Measurements from ENCODE around the gene RILPL2. TPM values are rescaled to one million over a fixed set of nuclear protein-coding genes. Genes with fewer than 3 reads are reported as not detected.
"Not testable (repeated sequence)": the region's sequence is repeated elsewhere in the genome, so short reads cannot be mapped to it uniquely, and the experiment has no call there.

The RILPL2 gene
- total RNA-seq, 1 experiment from 2014 or later: 2.2 TPM

DNA sequence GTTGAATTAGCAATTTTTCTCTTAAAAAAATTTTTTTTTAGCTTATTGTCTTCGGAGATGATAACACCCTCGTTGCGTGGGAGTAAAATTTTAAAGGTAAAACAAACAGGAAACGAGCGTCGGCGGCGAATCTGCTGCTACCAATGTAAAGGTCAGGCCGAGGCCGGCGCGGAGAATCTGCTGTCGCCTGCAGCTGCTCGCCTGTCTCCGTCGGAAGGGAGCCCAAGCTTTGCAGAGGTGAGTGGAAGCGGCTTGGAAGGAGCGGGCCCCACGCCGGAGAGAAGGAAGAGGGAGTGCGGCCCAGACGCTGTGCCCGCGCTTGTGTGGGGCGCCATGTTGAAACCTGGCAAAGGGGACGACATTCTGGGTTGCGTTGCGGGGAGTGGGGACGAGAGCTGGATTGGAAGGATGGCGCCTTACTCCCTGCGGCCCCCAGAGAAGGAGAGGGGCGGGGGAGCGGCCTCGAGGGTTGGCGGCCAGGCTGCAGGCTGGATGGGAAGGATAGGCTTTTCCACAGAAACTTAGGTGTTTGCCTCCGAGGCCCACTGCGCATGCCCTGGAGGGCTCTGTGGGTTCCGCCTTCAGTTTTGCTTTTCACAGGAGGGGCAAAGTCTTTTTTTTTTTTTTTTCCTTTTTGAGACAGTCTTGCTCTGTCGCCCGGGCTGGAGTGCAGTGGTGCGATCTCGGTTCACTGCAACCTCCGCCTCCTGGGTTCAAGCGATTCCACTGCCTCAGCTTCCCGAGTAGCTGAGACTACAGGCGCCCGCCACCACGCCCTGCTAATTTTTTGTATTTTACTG, 21.7 kb upstream of the RILPL2 start, which contains the start of gene SNRNP35:
Gene SNRNP35, plus strand, starts transcription at position 160 of the 800 bp plus-strand sequence. CDS start 7,402 bp downstream, outside the sequence.
- in situ Hi-C loops (cut with HindIII; ENCODE audit: low pct_unique_long_range_greater_than_20kb, low sequenced_read_pairs): no loop called here

DNA sequence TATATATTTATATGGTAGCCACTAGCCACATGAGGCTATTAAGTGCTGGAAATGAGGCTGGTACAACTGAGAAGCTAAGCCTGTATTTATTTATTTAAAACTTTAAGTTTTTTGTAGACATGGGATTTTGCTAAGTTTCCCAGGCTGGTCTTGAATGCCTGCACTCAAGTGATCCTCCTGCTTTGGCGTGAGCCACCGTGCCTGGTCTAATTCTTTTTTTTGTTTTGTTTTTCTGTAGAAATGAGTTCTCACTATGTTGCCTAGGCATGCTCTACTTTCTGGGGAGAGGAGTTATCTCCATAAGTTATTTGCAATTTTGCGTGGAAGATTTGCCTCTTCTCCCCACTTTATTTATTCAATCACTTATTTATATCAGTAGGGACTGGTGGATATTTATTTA, 16.7 kb upstream of the RILPL2 start:
- no peak for DNase-seq (ENCODE audit: low read depth, low spot score)
- in situ Hi-C loops (cut with HindIII; ENCODE audit: low pct_unique_long_range_greater_than_20kb, low sequenced_read_pairs): no loop called here

More for the DNA sequence above, 21.7 kb upstream of the RILPL2 start, which contains the start of gene SNRNP35:
- DNase-seq (ENCODE audit: low read depth, low spot score): peak; percentile 86

DNA sequence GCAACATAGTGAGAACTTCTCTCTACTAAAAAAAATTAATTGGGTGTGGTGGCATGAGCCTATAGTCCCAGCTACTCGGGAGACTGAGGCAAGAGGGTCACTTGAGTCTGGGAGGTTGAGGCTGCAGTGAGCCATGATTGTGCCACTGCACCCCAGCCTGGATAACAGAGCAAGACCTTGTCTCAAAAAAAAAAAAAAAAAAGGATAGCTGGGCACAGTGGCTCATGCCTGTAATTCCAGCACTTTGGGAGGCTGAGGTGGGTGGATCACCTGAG, 15.7 kb upstream of the RILPL2 start:
- DNase-seq (ENCODE audit: low read depth, low spot score); in situ Hi-C loops (cut with HindIII; ENCODE audit: low pct_unique_long_range_greater_than_20kb, low sequenced_read_pairs): not testable (repeated sequence)

DNA sequence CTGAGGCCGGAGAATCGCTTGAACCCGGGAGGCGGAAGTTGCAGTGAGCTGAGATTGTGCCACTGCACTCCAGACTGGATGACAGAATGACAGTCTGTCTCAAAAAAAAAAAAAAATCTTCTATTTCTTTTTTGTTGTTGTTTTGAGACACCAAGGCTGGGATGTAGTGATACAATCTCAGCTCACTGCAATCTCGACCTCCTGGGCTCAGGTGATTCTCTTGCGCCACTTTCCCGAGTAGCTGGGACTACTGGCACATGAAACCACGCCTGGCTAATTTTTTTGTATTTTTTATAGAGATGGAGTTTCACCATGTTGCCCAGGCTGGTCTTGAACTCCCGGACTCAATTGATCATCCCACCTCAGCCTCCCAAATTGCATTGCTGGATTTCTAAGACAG, 14.2 kb upstream of the RILPL2 start:
- in situ Hi-C loops (cut with HindIII; ENCODE audit: low pct_unique_long_range_greater_than_20kb, low sequenced_read_pairs): no loop called here
- DNase-seq (ENCODE audit: low read depth, low spot score): no peak

DNA sequence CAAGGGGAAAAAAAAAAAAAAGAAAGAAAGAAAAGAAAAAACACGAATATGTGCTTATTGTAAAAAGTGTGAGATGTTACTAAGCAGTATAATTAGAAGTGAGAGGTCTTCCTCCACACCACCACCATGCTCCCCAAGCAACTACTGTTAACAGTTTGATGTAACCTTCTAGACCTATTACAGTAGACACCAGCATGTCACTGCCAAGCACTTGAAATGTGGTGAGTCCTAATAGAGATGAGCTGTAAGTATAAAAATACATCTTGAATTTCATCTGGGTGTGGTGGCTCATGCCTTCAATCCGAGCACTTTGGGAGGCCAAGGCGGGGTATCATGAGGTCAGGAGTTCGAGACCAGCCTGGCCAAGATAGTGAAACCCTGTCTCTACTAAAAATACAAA, 13.4 kb upstream of the RILPL2 start:
- in situ Hi-C loops (cut with HindIII; ENCODE audit: low pct_unique_long_range_greater_than_20kb, low sequenced_read_pairs): no loop called here
- DNase-seq (ENCODE audit: low read depth, low spot score): no peak

DNA sequence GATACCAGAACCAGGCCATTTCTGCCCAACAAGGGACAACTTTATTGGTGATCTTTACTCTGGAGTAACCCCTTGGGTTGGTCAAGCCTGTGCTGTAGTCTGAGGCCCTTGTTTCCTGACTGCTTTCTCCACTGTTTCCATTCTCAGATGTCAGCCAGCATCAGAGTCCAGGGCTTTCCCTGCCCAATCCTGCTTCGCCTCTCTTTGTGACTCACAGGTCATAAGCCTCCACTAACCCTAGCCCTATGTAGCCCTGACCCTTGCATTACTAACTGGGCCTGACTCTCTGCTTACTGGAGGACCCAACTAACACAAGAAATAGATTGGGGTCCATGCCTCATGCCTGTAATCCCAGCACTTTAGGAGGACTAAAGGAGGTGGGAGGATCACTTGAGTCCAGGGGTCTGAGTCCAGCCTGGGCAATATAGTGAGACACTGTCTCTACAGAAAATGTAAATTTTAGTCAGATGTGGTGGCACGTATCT, 12.8 kb upstream of the RILPL2 start:
- in situ Hi-C loops (cut with HindIII; ENCODE audit: low pct_unique_long_range_greater_than_20kb, low sequenced_read_pairs): no loop called here
- no peak for DNase-seq (ENCODE audit: low read depth, low spot score)

DNA sequence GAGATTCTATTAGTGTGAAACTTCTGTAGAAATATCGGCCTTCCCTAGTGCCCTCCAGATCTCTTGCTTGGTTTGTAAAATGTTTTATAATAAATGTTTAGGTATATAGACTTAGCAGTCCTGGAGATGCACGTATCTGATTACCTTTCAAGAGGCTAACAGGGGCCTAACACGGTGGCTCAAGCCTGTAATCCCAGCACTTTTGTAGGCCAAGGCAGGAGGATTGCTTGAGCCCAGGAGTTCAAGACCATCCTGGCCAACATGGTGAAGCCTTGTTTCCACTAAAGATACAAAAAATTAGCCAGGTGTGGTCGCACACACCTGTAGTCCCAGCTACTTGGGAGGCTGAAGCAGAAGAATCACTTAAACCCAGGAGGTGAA, 9.8 kb upstream of the RILPL2 start:
- DNase-seq (ENCODE audit: low read depth, low spot score): no peak
- in situ Hi-C loops (cut with HindIII; ENCODE audit: low pct_unique_long_range_greater_than_20kb, low sequenced_read_pairs): no loop called here

DNA sequence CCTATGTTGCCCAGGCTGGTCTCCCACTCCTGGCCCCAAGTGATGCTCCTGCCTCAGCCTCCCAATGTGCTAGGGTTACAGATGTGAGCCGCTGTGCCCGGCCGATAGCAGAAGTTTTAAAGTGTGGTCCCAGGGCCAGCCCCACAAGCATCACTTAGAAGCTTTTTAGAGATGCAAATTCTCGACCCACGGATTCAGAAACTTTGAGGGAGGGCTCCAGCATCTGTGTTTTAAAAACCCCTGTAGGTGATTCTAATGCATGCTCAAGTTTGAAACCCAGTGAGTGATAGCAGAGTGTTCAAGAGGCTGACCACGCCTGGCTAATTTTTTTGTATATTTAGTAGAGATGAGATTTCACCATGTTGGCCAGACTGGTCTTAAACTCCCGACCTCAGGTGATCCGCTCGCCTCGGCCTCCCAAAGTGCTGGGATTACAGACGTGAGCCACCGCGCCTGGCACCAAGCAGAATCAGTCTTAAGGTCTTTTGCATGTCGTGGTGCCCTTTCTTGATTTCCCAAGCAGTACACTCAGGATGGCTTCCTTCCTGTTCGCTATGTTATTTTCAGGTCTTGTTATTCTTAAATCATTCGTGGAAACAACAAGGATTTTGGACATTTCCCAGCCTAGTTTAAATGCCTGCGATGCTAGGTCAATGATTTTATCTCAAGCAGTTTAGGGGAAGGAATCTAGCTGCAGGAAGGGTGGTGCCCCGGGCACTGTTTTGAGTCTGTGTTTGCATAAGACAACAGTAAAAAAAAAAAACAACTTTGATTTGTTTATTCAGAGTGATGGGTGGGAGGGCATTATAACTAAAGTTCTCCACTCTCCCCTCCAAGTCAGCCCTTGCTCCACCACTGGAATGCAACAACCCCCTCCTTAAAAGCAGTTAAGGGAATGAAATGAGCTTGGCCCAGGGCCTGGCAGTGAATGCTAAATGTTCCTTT, 9.2 kb upstream of the RILPL2 start:
- DNase-seq (ENCODE audit: low read depth, low spot score): no peak
- in situ Hi-C loops (cut with HindIII; ENCODE audit: low pct_unique_long_range_greater_than_20kb, low sequenced_read_pairs): no loop called here

DNA sequence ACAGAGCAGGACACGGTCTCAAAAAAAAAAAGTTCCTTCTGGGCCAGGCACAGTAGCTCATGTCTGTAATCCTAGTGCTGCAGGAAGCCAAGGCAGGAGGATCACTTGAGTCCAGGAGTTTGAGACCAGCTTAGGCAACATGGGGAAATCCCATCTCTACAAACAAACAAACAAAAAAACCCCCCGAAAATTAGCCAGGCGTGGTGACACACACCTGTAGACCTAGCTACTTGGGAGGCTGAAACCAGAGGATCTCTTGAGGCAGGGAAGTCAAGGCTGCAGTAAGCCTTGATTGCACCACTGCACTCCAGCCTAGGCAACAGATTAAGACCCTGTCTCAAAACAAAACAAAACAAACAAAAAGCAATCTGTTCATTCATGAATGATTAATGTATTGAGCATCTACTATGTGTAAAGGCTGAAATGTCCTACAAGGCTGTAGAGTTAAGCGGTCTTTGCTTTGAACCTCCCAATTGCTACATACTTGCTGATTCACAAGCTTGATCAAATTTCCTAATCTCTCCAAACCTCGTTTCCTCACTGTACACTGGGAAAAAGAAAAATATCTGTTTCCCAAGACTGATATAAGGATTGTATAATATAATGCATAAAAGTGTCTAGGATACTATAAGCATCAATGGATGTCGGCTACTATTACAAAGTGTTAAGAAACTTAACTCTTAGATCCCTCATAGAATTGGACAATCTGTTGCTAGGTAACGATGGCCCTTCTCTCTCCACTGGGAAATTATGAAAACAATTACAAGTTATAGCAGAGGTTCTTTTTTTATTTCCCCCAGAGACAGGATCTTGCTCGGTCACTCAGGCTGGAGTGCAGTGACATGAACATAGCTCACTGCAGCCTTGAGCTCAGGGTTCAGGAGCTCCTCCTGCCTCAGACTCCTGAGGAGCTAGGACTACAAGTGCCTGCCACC, 7.9 kb upstream of the RILPL2 start:
- no peak for DNase-seq (ENCODE audit: low read depth, low spot score)
- in situ Hi-C loops (cut with HindIII; ENCODE audit: low pct_unique_long_range_greater_than_20kb, low sequenced_read_pairs): no loop called here

DNA sequence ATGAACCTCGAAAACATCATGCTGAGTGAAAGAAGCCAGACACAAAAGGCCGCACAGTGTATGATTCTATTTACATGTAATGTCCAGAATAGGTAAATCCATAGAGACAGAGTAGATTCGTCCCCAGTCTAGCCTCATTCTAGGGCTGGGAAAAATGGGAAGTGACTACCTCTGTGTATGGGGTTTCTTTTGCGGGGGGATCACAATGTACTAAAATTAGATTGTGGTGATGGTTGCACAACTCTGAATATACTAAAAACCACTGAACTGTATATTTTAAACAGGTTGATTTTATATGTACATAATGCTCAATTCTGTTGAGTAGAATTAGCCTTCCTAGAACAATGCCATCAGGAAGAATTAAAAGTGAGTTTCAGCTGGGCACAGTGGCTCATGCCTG, 6.3 kb upstream of the RILPL2 start:
- in situ Hi-C loops (cut with HindIII; ENCODE audit: low pct_unique_long_range_greater_than_20kb, low sequenced_read_pairs): no loop called here
- no peak for DNase-seq (ENCODE audit: low read depth, low spot score)

DNA sequence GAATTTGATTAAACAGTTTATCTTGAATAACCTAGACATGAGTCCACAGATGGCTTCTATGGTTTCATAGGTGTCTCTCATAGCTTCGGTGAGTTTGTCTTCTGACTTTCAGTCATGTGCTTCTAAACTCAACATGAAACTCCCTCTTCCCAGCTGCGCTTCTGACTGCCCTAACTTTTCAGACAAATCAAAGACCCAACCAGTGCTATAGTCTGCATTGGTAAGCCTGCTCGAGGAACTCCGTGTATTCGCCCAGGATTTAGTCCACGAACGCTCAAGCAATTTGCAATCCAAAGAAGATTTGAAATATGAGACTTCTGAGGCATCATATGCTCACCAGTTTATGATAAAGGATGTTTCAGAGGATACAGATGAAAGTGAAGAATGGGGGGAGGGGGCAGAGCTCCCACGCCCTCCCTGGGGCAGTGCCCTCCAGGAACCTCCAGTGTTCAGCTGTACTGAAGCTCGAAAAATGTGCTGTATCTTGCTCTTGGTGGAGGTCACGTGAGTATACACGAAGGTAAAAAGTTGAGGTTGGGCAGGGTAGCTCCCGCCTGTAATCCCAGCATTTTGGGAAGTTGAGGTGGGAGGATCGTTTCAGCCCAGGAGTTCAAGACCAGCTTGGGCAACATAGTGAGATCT, 5.2 kb upstream of the RILPL2 start:
- in situ Hi-C loops (cut with HindIII; ENCODE audit: low pct_unique_long_range_greater_than_20kb, low sequenced_read_pairs): no loop called here

DNA sequence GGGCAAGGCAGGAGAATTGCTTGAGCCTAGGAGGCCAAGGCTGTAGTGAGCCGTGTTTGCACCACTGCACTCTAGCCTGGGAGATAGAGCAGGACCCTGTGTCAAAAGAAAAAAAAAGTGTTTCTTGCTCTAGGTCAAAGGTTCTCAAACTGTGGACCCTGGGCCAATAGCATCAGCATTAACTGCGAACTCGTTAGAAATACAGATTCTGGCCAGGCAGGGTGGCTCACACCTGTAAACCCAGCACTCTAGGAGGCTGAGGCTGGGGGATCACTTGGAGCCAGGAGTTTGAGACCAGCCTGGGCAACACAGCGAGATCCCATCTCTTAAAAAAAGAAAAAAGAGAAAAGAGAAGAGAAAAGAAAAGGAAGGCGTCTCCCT, 858 bp downstream of the RILPL2 start:
- in situ Hi-C loops (cut with HindIII; ENCODE audit: low pct_unique_long_range_greater_than_20kb, low sequenced_read_pairs): no loop called here
- DNase-seq (ENCODE audit: low read depth, low spot score): no peak

More for the DNA sequence above, 5.2 kb upstream of the RILPL2 start:
- no peak for DNase-seq (ENCODE audit: low read depth, low spot score)

DNA sequence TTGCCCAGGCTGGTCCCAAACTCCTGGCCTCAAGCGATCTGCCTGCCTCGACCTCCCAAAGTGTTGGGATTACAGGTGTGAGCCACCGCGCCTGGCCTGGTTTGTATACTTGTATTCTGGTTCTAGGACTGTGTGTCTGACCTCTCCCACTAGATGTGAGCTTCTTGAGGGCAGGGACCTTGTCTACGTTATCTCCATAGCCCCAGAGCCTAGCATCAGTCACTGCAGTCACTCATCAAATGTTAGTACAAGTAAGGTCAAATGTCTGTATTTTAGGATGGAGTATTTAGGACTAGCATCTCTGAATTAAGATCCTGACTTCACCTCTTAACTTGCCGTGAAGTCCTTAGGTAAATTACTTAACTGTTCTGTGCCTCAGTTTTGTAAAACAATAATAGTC, 2.9 kb downstream of the RILPL2 start:
- DNase-seq (ENCODE audit: low read depth, low spot score): no peak
- in situ Hi-C loops (cut with HindIII; ENCODE audit: low pct_unique_long_range_greater_than_20kb, low sequenced_read_pairs): no loop called here

DNA sequence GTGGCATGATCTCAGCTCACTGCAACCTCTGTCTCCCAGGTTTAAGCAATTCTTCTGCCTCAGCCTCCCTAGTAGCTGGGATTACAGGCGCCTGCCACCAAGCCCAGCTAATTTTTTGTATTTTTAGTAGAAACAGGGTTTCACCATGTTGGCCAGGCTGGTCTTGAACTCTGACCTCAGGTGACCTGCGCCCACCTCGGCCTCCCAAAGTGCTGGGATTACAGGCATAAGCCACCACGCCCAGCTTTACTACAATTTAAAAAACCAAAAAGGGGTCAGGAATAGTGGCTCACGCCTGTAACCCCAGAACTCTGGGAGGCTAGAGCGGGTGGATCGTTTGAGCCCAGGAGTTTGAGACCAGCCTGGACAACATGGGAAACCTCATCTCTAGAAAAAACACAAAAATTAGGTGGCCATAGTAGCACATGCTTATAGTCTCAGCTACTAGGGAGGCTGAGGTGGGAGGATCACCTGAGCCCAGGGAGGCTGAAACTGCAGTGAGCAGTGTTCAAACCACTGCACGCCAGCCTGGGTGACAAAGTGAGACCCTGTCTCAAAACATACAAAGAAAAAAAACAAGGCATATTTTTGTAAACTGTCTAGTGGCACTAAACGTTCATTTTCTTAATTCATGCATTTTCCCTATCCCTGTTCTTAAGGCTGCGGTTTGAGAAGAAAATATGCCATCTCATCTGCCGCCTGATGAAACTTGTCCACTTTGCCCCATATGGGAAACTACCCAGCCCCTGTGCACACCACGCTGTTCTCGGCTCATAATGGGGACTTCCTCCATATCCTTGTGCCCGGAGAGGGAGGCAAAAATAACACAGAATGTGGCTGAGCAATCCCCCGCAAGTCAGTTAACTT, 4.3 kb downstream of the RILPL2 start:
- DNase-seq (ENCODE audit: low read depth, low spot score); in situ Hi-C loops (cut with HindIII; ENCODE audit: low pct_unique_long_range_greater_than_20kb, low sequenced_read_pairs): not testable (repeated sequence)

DNA sequence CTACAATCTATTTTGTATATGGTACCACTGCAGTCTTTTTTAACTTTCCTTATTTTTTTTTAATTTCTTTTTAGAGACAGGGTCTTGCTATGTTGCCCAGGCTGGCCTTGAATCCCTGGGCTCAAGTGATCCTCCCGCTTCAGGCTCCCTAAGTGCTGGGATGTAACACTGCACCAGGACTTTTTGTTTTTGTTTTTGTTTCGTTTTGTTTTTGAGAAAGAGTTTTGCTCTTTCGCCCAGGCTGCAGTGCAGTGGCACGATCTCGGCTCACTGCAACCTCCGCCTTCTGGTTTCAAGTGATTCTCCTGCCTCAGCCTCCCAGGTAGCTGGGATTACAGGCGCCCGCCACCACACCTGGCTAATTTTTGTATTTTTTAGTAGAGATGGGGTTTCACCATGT, 7.4 kb downstream of the RILPL2 start:
- in situ Hi-C loops (cut with HindIII; ENCODE audit: low pct_unique_long_range_greater_than_20kb, low sequenced_read_pairs): not testable (repeated sequence)

DNA sequence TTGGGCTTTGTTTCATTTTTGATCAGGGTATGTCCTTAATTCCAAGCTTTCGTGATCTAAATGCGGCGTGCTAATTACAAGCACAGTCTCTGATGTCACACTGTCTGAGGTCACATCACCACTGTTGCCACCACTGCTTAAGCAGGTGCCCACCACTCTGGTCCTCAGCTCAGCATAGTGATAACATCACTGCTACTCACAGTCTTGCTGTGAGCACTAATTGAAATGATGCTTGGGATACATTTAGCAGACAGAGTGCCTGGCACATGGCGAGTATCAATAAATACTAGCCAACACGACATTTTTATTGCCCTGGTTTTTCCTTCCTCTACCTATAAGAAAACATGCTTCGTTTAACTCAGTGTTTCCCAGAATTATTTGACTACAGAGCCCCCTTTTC, 7.9 kb downstream of the RILPL2 start:
- no peak for DNase-seq (ENCODE audit: low read depth, low spot score)
- in situ Hi-C loops (cut with HindIII; ENCODE audit: low pct_unique_long_range_greater_than_20kb, low sequenced_read_pairs): no loop called here

More for the DNA sequence above, 7.4 kb downstream of the RILPL2 start:
- DNase-seq (ENCODE audit: low read depth, low spot score): not testable (repeated sequence)

Data from SK-MEL-5 (cell line).